ENCODE results near the gene TBC1D5.
"Not testable (repeated sequence)": the region's sequence is repeated elsewhere in the genome, so short reads cannot be mapped to it uniquely, and the experiment has no call there.

Gene TBC1D5

DNA sequence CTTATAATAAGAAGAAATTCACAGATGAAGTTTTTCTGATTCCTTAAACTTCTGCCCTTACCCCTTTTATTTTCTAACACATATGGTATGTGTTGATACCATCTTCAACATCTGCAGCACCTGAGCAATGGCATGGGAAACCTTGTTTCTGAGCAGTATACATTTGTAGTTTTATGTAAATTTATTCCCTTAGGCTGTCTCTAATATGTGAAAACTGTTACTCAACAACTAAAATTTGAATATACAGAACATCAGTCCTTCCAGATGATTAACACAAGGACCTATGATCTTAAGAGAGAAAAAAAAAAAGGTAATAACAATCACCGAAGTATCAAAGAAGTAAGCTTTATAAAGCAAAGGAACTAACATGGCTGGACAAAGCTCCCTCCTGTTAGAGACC is 190.5 kb downstream of the TBC1D5 start:
- no peak for DNase-seq (ENCODE audit: low read depth in 2 of 2, low spot score in 1 of 2)

DNA sequence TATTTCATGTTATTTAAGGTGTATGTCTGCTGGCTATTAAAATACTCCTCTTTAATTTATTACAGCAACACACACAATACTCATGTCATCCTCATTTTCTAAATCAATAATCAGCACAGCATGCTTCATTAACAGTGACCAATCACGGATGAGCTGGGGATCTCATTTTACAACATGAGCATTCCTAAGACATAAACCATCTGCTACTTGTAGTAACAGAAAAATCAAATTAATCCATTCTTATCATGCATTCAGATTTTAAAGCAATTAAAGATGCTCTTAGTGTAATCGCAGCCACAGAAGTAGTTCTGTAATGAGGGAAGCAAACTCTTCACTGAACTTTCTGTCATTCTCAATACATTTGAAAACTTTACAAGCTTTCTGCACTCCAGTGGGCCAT is 191.1 kb downstream of the TBC1D5 start:
- DNase-seq (ENCODE audit: low read depth in 2 of 2, low spot score in 1 of 2): no peak

DNA sequence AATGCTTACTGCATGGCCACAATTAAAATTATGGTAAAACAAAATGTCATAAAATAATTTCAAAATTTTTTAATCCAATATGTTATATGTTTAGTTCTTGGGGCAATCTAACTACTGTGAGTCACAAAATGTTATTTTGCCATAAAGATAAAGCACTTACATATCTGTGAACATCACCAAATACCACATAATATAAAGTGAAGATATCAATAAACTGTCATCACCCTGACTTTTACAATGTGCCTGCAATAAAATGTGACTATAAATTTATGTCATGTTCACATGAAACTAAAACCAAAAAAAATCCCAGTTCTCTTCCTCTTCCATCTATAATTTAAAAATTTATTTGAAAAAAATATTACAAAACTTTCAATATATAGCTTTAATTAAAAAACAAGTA is 191.8 kb downstream of the TBC1D5 start:
- no peak for DNase-seq (ENCODE audit: low read depth in 2 of 2, low spot score in 1 of 2)

DNA sequence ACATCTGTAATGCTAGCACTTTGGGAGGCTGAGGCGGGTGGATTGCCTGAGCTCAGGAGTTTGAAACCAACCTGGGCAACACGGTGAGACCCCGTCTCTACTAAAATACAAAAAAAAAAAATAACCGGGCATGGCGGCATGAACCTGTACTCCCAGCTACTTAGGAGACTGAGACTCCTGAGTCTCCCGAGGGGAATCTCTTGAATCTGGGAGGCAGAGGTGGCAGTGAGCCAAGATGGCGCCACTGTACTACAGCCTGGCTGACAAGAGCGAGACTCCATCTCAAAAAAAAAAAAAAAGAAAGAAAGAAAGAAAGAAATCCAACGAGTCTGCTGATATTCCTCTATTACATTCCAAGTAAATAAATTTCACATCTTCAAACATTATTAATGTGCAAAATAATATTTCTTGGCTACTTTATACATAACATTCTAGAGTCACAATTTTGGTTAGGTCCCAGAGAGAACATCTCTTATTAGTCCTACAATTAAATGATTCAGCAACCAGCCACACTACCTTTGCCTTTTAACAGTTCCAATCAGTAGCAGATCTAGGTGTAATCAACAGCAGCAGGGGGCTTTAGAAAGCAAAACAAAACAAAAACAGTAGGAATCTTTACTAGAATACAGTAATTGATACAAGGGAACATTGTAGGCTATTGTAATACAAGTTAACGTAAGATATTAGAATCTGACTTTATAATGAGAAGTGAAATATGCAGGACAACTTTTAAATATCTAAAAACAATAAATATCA is 195.8 kb downstream of the TBC1D5 start:
- DNase-seq (ENCODE audit: low read depth in 2 of 2, low spot score in 1 of 2): no peak

DNA sequence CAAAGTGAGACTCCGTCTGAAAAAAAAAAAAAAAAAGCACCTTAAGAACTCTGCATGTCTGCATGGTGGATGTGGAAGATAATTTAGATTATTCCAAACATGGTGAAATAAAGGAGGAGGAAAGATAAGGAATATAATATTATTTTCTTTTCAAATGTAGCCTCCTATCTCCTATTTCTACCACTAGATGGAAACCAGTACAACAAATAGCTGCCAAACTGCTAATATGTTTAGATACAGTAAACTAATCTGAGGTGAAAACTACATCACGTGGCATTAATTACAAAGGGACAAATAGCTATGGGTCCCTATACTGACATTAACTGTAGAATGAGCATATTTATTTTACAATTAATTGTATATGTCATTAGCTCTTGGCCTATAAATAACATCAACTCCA is 197.8 kb downstream of the TBC1D5 start:
- DNase-seq (ENCODE audit: low read depth in 2 of 2, low spot score in 1 of 2): no peak

DNA sequence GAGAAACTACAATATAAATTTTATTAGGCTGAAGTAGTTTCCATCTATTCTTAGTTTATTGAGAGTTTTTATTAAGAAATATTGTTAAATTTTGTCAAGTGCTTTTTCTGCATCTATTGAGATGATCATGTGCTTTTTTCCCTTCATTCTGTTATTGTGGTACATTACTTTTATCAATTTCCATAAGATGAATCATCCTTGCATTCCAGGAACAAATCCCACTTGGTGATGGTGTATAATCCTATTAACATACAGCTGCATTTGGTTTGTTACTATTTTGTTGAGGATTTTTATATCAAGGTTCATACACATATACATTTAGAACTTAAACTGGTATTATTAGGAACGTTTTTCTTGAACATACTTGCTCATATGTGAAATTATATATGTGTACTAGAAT is 199.8 kb downstream of the TBC1D5 start:
- DNase-seq (ENCODE audit: low read depth in 2 of 2, low spot score in 1 of 2): no peak

DNA sequence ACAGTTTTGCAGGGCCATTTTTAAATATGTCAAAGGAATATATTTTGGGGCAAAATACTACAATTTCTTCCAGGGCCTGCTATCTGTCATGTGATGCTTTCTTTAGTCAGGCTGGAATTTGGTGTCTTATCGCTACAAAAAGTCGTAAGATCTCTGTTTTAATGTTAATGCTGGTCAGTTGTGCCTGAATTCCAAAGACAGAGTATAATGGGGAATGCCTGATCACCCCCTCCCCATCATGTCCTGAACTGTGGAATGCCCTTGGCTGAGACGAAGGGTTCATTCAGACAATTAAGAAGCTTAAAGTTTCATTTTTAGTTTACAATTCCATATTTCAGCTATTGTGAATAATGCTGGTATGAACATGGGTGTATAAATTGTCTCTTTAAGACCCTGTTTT is 203.0 kb downstream of the TBC1D5 start:
- DNase-seq (ENCODE audit: low read depth in 2 of 2, low spot score in 1 of 2): no peak

DNA sequence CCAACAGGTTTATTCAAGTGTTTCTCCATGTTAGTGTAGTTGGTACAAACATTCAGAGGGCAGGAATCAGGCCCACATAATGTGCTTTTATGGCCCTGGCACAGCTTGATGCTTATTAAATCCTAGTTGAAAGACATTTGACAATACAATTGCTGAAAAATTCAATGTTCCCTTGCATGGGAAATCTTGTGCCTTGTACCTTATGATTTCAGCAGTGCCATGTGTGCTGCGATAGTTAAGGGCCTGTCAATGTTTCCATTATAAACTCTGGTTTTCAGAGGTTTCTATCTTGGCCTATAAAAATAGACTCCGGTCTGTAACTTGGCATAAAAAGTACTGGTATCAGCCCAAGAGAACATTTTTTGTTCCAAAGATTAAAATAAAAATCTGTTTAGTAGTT is 207.2 kb downstream of the TBC1D5 start:
- no peak for DNase-seq (ENCODE audit: low read depth in 2 of 2, low spot score in 1 of 2)

DNA sequence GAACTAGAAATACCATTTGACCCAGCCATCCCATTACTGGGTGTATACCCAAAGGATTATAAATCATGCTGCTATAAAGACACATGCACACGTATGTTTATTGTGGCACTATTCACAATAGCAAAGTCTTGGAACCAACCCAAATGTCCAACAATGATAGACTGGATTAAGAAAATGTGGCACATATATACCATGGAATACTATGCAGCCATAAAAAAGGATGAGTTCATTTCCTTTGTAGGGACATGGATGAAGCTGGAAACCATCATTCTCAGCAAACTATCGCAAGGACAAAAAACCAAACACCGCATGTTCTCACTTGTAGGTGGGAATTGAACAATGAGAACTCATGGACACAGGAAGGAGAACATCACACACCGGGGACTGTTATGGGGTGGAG is 210.0 kb downstream of the TBC1D5 start:
- not testable (repeated sequence) for DNase-seq (ENCODE audit: low read depth in 2 of 2, low spot score in 1 of 2)

DNA sequence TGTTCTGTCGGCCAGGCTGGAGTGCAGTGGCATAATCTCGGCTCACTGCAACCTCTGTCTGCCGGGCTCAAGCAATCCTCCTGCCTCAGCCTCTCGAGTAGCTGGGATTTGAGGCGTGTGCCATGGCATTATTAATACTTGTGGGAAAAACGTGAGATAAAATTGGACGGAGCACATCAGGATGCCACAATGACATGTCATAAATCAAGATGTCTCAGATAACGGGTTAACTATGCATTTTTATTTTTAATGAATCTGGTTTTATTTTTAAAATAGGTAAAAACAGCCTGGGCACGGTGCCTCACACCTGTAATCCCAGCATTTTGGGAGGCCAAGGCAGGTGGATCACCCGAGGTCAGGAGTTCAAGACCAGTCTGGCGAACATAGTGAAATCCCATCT is 212.8 kb downstream of the TBC1D5 start:
- no peak for DNase-seq (ENCODE audit: low read depth in 2 of 2, low spot score in 1 of 2)

DNA sequence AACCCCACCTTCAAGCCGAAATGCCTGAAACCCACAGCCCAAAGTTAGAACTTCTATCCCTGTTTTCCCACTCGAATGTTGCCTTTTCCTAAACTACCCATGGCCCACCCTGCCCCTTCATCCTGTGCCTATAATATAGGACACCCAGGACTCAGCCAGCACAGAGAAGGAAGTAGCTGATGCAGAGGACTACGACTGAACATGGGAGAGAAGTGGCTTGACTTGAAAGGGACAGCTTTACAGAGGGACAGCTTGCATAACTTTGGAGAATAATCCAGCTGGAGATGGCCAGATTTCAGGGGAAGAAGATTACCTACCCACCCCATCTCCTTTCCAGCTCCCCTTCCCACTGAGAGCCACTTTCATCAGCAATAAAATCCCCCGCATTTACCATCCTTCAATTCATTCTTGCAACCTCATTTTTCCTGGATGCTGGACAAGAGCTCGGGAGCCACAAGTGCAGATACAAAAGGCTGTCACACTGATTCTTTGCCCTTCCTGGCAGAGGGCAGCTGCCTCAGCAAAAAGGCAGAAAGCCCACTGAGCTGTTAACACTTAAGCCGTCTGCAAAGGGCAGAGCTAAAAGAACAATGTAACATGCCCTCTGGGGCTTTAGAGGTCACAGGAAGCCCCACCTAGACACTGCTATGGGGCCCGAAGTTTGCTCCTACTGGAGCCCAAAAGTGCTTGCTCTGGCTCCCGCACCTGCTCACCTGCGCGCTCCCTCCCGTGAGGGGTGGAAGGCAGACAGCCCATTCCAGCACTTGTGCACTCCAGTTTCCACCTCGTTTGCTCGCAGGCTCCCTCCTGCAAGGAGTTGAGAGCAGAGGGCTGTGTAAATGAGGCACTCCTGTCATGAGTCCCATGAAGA is 224.0 kb downstream of the TBC1D5 start:
- DNase-seq (ENCODE audit: low read depth in 2 of 2, low spot score in 1 of 2): no peak

DNA sequence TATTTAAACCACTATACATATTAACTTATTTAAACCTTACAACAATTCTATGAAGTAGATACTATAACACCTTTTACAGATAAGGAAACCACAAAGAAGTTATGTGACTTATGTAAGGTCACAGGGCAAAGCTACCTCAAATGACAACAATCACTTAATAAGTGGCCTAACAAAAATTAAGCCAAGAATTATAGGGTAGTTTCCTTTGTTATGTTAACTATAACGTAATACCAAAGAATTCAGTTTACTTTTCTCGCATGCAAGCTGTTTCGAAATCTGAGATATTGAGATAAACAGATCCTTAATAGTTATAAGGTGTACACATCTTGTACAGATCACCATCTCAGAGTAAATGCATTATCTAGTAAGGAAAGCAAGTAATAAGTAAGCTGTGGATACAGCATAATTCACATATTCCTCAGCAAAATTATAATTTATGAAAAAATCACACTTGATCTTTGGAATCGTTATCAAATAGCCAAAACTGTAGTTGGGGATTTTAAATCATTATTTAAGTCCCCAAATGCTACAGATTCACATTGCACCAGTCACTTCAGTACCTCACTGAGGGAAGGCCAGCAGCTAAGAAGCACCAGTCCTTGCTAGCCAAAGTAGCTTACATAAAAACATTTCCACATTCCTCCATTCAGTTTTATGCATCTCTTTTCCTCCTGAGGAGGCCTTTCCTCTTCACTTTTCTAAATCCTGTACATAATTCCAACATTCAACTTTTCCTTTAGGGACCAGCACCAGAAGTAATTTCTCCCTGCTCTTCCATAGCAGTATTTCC is 226.8 kb downstream of the TBC1D5 start:
- DNase-seq (ENCODE audit: low read depth in 2 of 2, low spot score in 1 of 2): no peak

DNA sequence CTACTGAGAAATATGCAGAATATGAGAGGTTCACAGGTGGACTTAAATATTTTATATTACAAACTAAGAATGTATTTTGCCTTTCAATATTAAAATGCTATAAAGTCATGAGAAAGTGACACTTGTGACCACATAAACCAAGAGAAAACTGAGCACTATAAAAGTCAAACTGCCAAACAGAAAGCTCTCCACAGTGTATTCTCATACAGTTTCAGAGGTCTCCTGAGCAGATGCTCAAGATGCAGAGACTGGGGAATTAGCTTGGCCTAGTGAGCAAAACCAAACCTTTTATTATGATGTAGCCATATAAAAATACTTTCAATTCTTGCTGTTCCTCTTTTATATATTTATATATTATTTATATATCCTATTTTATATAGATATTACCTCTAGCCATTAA is 227.8 kb downstream of the TBC1D5 start:
- DNase-seq (ENCODE audit: low read depth in 2 of 2, low spot score in 1 of 2): no peak

DNA sequence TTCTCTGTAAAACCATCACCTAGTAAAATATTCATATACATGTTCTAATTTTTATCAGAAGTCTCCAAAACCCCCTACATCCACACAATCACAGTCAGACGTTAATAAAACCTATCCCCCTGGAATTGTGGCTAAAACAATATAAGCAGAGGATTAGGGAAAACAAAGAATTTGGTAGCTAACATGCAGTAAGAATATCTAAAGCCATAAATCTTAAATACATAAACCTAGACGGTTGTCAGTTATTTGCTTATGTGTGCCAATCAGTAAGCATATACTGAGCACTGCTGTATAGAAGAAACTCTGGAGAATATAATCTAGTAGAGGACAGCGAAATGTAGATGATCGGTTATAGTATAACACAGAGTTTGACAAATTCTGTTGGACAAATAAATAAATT is 232.2 kb downstream of the TBC1D5 start:
- DNase-seq (ENCODE audit: low read depth in 2 of 2, low spot score in 1 of 2): no peak

DNA sequence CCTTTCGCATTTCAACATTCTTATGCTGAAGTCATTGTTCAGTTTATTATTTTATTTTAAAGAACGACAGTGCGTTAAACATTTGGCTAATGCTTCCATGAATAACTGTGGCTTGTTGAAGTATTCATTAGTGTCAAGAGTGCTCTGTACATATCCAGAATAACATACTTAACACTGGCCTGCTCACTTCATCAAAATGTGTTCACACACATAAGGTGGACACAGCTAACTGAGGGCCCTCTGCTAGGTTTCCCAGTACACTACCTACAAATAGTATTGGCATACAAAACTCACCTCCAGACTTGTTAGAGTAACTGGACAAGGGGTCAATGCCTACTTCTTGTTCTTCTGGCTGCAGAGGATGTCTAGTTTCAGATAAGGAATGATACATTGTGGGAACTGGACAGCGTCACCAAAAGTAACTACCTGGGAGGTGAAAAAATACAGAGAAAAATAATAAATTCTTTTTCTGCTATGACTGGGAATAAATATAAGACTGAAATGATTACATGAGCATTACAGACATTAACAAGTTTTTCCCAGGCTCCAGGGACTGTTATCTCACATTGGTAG is 234.2 kb downstream of the TBC1D5 start:
- no peak for DNase-seq (ENCODE audit: low read depth in 2 of 2, low spot score in 1 of 2)

DNA sequence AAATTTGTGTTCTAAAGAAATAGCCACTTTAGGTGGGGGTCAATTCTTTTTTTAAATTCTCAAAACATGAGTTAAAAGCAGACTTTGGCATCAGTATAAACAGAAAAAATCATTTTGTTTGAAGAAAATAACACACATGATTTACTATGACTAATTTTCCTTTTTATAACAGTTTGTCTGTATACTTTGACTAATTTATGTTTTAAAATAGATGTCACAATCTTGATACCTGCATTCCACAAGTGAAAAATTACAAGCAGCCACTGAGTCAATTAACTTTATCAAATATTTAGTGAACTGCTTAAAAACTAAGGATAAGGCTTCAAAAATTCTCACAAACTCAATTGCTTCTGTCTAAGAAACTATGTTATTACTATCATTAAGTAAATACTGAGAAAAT is 235.0 kb downstream of the TBC1D5 start:
- DNase-seq (ENCODE audit: low read depth in 2 of 2, low spot score in 1 of 2): no peak

DNA sequence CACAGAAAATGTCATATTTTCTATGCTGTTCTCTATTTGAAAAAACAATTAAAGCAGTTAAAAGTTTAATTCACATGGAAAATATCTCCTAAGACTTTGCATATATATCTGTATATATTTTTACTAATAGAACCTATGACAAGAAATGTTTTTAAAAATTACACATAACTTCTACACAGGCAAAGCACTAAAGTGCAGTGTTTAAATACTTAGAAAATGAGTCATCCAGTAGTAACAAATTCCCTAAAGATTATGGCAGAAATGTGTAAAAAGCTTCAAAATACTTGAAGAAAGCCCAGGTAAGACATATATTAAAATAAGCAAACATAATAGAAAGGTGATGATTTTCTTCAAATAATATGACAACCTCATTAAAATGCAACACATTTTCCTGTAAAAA is 236.6 kb downstream of the TBC1D5 start:
- no peak for DNase-seq (ENCODE audit: low read depth in 2 of 2, low spot score in 1 of 2)

DNA sequence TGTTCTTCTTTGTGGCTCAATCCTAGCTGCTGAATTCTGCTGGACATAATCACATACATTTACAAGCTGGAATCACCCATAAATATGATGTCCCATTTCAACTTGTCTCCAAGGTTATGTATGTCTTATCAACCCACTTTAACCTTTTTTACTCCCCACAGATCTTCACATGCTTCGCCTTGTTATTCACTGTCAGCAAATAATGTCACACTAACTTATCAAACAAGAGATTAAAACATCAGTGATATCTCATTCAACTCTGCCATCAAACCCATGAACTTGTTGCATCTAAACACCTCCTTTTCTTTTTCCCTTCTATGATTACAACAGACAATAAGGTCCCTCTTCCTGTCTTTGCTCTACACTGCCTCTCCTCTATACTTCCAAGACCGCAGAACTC is 240.7 kb downstream of the TBC1D5 start:
- DNase-seq (ENCODE audit: low read depth in 2 of 2, low spot score in 1 of 2): no peak

DNA sequence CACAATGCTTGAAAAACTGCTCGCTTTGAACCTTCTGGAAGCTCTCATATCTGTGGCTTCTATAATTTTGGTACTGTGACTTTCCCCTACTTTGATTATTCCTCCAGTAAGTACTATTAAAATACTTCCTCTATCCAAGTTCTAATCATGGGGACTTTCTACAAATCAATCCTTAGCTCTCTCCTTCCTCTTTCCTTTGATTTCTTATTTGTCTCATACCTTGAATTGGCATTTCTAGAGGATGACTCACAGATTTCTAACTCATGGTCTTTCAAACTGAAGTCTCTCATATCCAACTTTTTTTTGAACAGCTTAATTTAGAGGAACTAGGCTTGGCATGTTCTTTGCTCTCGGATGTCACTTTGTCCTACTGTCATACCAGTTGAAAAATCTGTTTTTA is 241.8 kb downstream of the TBC1D5 start:
- DNase-seq (ENCODE audit: low read depth in 2 of 2, low spot score in 1 of 2): no peak

DNA sequence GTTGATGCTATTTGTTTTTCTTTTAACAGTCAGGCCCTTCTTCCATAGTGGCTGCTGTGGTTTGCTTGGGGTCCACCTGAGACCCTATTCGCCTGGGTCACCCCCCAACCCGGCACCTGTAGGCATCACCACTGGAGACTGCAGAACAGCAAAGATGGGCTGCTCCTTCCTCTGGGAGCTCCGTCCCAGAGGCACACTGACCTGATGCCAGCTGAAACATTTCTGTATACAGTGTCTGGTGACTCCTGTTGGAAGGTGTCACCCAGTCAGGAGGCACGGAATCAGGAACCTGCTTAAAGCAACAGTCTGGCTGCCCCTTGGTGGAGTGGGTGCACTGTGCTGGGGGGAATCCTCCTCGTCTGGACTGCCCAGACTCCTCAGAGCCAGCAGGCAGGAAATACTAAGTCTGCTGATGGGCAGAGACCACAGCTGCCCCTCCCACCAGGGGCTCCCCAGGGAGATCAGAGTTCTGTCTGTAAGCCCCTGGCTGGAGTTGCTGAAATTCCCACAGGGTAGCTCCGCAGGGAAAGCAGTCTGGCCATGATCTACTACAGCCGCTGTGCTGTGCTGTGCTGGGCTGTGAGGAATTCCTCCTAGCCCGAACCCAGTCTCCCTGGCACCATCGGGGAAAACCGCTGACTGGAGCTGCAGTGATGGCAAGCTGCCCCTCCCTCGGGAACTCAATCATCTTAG is 248.2 kb downstream of the TBC1D5 start:
- DNase-seq (ENCODE audit: low read depth in 2 of 2, low spot score in 1 of 2): no peak

DNA sequence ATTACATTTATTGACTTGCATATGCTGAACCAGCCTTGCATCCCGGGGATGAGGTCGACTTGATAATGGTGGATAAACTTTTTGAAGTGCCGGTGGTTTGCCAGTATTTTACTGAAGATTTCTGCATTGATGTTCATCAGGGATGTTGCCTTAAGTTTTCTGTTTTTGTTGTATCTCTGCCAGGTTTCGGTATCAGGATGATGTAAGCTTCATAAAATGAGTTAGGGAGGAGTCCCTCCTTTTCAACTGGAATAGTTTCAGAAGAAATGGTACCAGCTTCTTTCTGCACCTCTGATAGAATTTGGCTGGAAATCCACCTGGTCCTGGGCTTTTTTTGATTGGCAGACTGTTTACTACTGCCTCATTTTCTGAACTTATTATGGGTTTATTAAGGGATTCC is 250.8 kb downstream of the TBC1D5 start:
- DNase-seq (ENCODE audit: low read depth in 2 of 2, low spot score in 1 of 2): no peak
